GM18520 (cell line): ENCODE measurements around the gene SCML2.
"Not testable (repeated sequence)": the region's sequence is repeated elsewhere in the genome, so short reads cannot be mapped to it uniquely, and the experiment has no call there.

Source experiments
- ATAC-seq: cut with Tn5 transposase; IDR thresholded peaks from one replicate; pipeline ENCODE4 v1.9.1; 2021; ENCODE audit not compliant: unreplicated experiment

Gene SCML2

GRCh38 chrX:18272222-18272621 is 82.3 kb downstream of the SCML2 start:
- ATAC-seq = no peak

GRCh38 chrX:18271725-18272124 is 82.8 kb downstream of the SCML2 start:
- no peak for ATAC-seq

DNA sequence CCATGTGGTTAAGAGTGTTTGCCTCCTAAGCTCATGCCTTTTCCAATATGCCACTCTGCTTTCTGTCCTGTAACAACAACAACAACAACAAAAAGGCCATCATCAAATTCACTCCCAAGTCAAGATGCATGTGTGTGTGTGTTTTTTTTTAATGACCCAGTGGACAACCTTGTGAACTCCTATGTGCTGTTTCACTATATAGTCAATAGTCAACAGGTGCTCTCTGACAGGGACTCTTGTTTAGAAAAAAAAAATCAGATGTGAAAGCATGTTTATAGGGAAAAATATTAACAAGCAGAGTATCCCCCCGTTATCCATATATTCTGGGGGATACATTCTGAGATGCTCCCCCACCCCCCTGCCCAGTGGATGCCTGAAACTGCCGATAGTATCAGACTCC is 83.2 kb downstream of the SCML2 start:
- no peak for ATAC-seq

DNA sequence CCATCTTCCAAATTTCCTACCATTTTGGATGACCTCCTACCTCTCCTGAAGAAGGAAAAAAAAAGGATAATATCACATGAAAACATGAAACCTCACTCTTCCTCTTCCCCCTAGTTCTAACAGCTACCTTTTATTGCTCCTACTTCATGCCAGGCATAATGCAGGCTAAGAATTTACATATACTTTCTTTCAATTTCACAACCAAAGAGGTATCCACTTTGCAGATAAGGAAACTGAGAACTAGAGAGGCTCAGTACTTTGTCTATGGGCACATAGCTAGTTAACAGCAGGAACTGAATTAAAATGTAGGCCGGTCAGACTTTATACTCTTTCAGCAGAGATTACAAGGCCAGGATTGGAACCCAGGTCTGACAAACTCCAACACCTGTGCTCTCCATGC is 99.4 kb downstream of the SCML2 start:
- no peak for ATAC-seq

DNA sequence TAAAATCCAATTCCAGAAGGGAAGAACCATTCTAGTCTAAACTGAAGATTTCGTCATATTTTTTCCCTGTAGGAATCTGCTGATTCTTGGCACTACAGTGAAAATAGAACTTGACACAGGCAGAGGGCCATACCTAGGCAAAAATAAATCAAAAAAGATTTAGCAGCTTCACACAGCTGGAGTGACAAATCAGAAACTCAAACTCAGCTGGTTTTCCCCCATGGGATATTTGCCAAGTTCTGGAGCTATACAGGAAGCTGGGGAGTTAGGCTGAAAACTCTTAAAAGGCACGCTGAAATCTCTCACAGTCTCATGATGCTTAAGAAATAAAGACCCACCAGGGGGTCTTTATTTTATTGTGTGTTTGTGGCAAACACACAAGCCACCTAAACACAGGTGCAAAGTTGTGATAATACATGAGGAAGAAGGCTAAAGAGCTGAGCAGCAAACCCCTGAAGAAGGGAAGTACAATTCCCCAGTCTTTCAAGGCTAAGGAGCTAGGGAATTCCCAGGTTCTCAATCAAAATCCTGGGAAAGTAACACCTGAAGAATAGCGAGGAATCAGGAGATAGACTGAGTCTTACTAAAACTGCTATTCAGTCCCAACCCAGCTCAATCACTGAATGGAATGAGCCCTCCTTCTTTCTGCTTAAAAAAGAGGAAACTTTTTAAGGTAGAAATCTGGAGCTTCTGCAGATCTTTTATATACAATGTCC is 101.7 kb downstream of the SCML2 start:
- no peak for ATAC-seq

GRCh38 chrX:18229646-18230045 is 124.8 kb downstream of the SCML2 start:
- not testable (repeated sequence) for ATAC-seq

GRCh38 chrX:18228069-18228468 is 126.4 kb downstream of the SCML2 start:
- ATAC-seq = no peak

DNA sequence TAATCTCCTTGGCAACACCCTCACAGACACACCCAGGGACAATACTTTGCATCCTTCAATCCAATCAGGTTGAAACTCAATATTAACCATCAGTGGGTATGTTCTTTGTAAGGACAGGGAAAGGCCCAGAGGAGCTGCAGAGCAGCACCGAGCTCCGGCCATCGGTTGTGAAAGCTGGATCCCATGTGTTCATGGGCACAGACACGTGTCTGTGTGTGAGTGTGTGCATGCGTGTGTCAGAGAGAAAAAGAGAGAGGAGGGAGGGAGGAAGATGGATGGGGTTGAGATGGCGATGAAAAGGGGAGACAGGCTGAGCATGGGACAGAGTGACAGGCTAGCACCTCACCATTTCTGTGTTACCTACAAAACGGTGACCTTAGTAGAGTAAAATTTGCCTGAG is 127.0 kb downstream of the SCML2 start:
- ATAC-seq = no peak

GRCh38 chrX:18220786-18221185 is 133.7 kb downstream of the SCML2 start, which contains the start of gene BEND2:
Gene BEND2 (minus strand): TSS chrX:18220886. CDS start chrX:18220750, 136 bp downstream.
- no peak for ATAC-seq

- no peak for ATAC-seq
Measured at GRCh38 chrX:18210470-18210869, 144.0 kb downstream of the SCML2 start.

GRCh38 chrX:18206657-18207056 is 147.8 kb downstream of the SCML2 start:
- ATAC-seq = no peak

- ATAC-seq = no peak
Measured at GRCh38 chrX:18203631-18204030, 150.9 kb downstream of the SCML2 start.

DNA sequence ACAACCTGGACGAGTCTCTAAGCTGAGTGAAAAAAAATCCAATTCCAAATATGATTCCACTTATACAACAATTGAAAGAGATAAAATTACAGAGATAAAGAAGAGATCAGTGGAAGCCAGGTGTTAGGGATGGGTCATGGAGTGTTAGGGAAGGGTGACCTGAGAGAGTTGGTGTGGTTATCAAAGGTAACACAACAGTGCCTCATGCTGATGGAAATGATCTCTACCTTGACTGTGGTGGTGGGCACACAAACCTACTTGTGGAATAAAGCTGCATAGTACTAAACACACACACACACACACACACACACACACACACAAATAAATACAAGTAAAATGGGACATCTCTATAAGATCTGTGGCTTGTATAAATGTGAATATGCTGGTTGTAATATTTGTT is 159.8 kb downstream of the SCML2 start:
- ATAC-seq = no peak
